Stomach (tissue), 4 donors: ENCODE data around the gene SPO11.

ENCODE experiments used
- CTCF ChIP-seq, 7 experiments: fragments of 450-650 bp in 4 of 7; fragments of 200-600 bp in 3 of 7; sonication (generic) in 3 of 7; IDR thresholded peaks; one replicate each; pipeline ENCODE4 v1.5.1; 2016 to 2019; ENCODE audit warnings: antibody characterized with exemption in 7 of 7, control low read depth in 2 of 7, mild to moderate bottlenecking in 1 of 7
- POLR2A ChIP-seq, 4 donors: fragments of 450-650 bp; IDR thresholded peaks; one replicate each; pipeline ENCODE4 v1.6.1; 2016; ENCODE audit warnings: antibody characterized with exemption in 4 of 4, control low read depth in 2 of 4, mild to moderate bottlenecking in 1 of 4, moderate library complexity in 1 of 4
- POLR2AphosphoS5 ChIP-seq, 3 donors: sonication (generic); formaldehyde crosslinking; IDR thresholded peaks; one replicate each; pipeline ENCODE4 v1.6.1; 2016; ENCODE audit warnings: antibody characterized with exemption in 3 of 3

- no peak for TF ChIP-seq CTCF (IDR thresholded peaks at IDR 0.05)
- TF ChIP-seq POLR2AphosphoS5 (IDR thresholded peaks at IDR 0.05), result no peak
- no peak for TF ChIP-seq POLR2A (IDR thresholded peaks at IDR 0.05)
Measured at GRCh38 chr20:57347393-57347792, 17.8 kb downstream of the SPO11 start.
